Measurements from ENCODE around the gene KPNA4. TPM values are rescaled to one million over a fixed set of nuclear protein-coding genes. Genes with fewer than 3 reads are reported as not detected.

KPNA4 gene
- total RNA-seq, 1 experiment from 2014 or later = 76.7 TPM

GRCh38 chr3:160479376-160479775 lies 86.0 kb downstream of the KPNA4 start:
- H4K5ac ChIP-seq (ENCODE audit: insufficient read length, low read depth, low read length) = no peak overlapping the region
- no peak overlapping the region for H3K9ac ChIP-seq (ENCODE audit: extremely low read depth, insufficient read length, low read length)
- no peak overlapping the region for H3K18ac ChIP-seq (ENCODE audit: insufficient read length, low read depth, low read length)
- H3K79me1 ChIP-seq (ENCODE audit: insufficient read depth, low read depth, low read length, poor library complexity, severe bottlenecking) = no peaks in the 10 kb centered on the region
- H3K23me2 ChIP-seq (ENCODE audit: insufficient read length, low read depth, low read length, poor library complexity, severe bottlenecking) = no peaks in the 10 kb centered on the region
- H3K9me3 ChIP-seq (ENCODE audit: control insufficient read depth, low read depth, low read length) = no peaks in the 10 kb centered on the region
- no peaks in the 10 kb centered on the region for H3K79me2 ChIP-seq (ENCODE audit: insufficient read depth, low read length)
- no peak overlapping the region for H2AFZ ChIP-seq (ENCODE audit: low read length)
- Mint-ChIP-seq H3K9me3 (no peaks in the 10 kb centered on the region), H3K4me1 (peaks cover 2 to 3% of the 10 kb centered on the region in 2 experiments; a peak in 1 of 4 replicates), H3K4me3 (no peak overlapping the region), H3K27ac (no peak overlapping the region), H3K36me3 (ENCODE audit: insufficient read depth in 1 of 3, low read depth in 3 of 3) (no peaks in the 10 kb centered on the region), H3K27me3 (ENCODE audit: low read depth) (peaks cover 3% of the 10 kb centered on the region; the same call in 1 of the 2 replicates)
- H3K56ac ChIP-seq (ENCODE audit: insufficient read length, low read depth, low read length) = no peak overlapping the region
- DNase-seq = no peak
- no peak overlapping the region for H2BK120ac ChIP-seq (ENCODE audit: low read depth, low read length, poor library complexity, severe bottlenecking)
- H4K20me1 ChIP-seq (ENCODE audit: control insufficient read depth, insufficient read depth, insufficient read length) = no peaks in the 10 kb centered on the region
- H2BK5ac ChIP-seq (ENCODE audit: insufficient read length, low read length) = no peak overlapping the region
- no peak overlapping the region for H2BK12ac ChIP-seq (ENCODE audit: insufficient read length, low read depth, low read length)
- no peak overlapping the region for H4K91ac ChIP-seq (ENCODE audit: insufficient read length, low read depth, low read length)
- no peaks in the 10 kb centered on the region for H3K27me3 ChIP-seq (ENCODE audit: insufficient read depth, low read length)
- H3T11ph ChIP-seq (ENCODE audit: low read length) = no peak overlapping the region
- no peak overlapping the region for H3K14ac ChIP-seq (ENCODE audit: insufficient read depth, low read length)
- H2BK15ac ChIP-seq (ENCODE audit: low read depth, low read length) = no peak overlapping the region
- no peak overlapping the region for H4K8ac ChIP-seq (replicated peaks; ENCODE audit: insufficient read length, low read depth, low read length)
- H2BK20ac ChIP-seq (ENCODE audit: low read depth, low read length, poor library complexity, severe bottlenecking) = no peak overlapping the region
- TF ChIP-seq, protein P1, sequence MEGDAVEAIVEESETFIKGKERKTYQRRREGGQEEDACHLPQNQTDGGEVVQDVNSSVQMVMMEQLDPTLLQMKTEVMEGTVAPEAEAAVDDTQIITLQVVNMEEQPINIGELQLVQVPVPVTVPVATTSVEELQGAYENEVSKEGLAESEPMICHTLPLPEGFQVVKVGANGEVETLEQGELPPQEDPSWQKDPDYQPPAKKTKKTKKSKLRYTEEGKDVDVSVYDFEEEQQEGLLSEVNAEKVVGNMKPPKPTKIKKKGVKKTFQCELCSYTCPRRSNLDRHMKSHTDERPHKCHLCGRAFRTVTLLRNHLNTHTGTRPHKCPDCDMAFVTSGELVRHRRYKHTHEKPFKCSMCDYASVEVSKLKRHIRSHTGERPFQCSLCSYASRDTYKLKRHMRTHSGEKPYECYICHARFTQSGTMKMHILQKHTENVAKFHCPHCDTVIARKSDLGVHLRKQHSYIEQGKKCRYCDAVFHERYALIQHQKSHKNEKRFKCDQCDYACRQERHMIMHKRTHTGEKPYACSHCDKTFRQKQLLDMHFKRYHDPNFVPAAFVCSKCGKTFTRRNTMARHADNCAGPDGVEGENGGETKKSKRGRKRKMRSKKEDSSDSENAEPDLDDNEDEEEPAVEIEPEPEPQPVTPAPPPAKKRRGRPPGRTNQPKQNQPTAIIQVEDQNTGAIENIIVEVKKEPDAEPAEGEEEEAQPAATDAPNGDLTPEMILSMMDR (conservative IDR thresholded peaks at IDR 0.05) = no peak
- no peak overlapping the region for H3K27ac ChIP-seq (ENCODE audit: insufficient read length, low read depth, low read length)
- WGBS (ENCODE audit: extremely low coverage, insufficient read length, low lambda C conversion rate) = no CpG with 5 or more reads among the region's 10 CpGs
- no peak overlapping the region for H2AK5ac ChIP-seq (ENCODE audit: insufficient read length, low read length)
- H3K4me1 ChIP-seq (ENCODE audit: insufficient read depth, low read length) = no peaks in the 10 kb centered on the region
- no peak overlapping the region for H3K4ac ChIP-seq (ENCODE audit: low read depth, low read length)
- no peak overlapping the region for H3K23ac ChIP-seq (ENCODE audit: insufficient read length, low read depth, low read length)
- H3K4me2 ChIP-seq (ENCODE audit: insufficient read depth, insufficient read length, low read length) = no peak overlapping the region
